Astrocyte of the spinal cord (primary cell): Measurements from ENCODE around the gene SWSAP1.

Source experiments
- DNase-seq: peaks from one replicate; pipeline ENCODE4 v3.0.0; 2011; ENCODE audit warnings: low read depth, low spot score
- H3K4me3 ChIP-seq: 2 replicates; pipeline ENCODE4 v1.5.1; 2011; ENCODE audit warnings: low read depth, mild to moderate bottlenecking, low read length, moderate library complexity
- CTCF ChIP-seq: IDR thresholded peaks from 2 replicates; pipeline ENCODE4 v1.5.1; 2012; ENCODE audit warnings: low read depth, mild to moderate bottlenecking, low read length, inconsistent platforms
- in situ Hi-C: cut with HindIII; loops from 2 replicates; pipeline ENCODE4 v1.10.0; 2017; ENCODE audit warnings: low sequenced_read_pairs

SWSAP1 gene

GRCh38 chr19:11355160-11356073 is 19.0 kb upstream of the SWSAP1 start, which contains the start of gene PLPPR2:
Gene PLPPR2 (plus strand): TSS chr19:11355432. CDS start chr19:11357674, 2,242 bp downstream.
- H3K4me3 ChIP-seq = peak within 1 kb of the TSS; percentile 65
- no peak for TF ChIP-seq CTCF
- DNase-seq = peak; percentile 91
- in situ Hi-C loops = no loop called here

- DNase-seq = no peak
- H3K4me3 ChIP-seq = peak overlapping the region; percentile 65
- in situ Hi-C loops = no loop called here
- TF ChIP-seq CTCF = no peak
Observed at GRCh38 chr19:11356074-11356397, 18.4 kb upstream of the SWSAP1 start.

- in situ Hi-C loops = no loop called here
- no peak for DNase-seq
- no peak overlapping the region for H3K4me3 ChIP-seq
- TF ChIP-seq CTCF = no peak
Observed at GRCh38 chr19:11356676-11357550, 17.6 kb upstream of the SWSAP1 start.

- in situ Hi-C loops = no loop called here
- DNase-seq = no peak
- no peak overlapping the region for H3K4me3 ChIP-seq
- TF ChIP-seq CTCF = no peak
Observed at GRCh38 chr19:11359421-11359820, 15.0 kb upstream of the SWSAP1 start.

- in situ Hi-C loops = no loop called here
- no peak for DNase-seq
- no peak overlapping the region for H3K4me3 ChIP-seq
- no peak for TF ChIP-seq CTCF
Observed at GRCh38 chr19:11361037-11361770, 13.3 kb upstream of the SWSAP1 start.
